Stimulated activated CD4-positive, alpha-beta T cell treated with anti-CD3 and anti-CD28 coated beads, Interleukin-4, amount 100 ng/mL, for 1 hour (primary cell): Measurements from ENCODE around the gene CRYGC.
"Not testable (repeated sequence)": the region's sequence is repeated elsewhere in the genome, so short reads cannot be mapped to it uniquely, and the experiment has no call there.

Source experiments
- DNase-seq: peaks from one replicate; pipeline ENCODE4 v3.0.0-alpha.2; 2020

The CRYGC gene

GRCh38 chr2:208135794-208136715 lies 6.4 kb upstream of the CRYGC start:
- no peak for DNase-seq

- no peak for DNase-seq
Observed at GRCh38 chr2:208134928-208135586, 5.4 kb upstream of the CRYGC start.

GRCh38 chr2:208130712-208131110 lies 1.1 kb upstream of the CRYGC start:
- no peak for DNase-seq

- no peak for DNase-seq
Observed at GRCh38 chr2:208128136-208128535, 1.5 kb downstream of the CRYGC start.

GRCh38 chr2:208127090-208127489 lies 2.5 kb downstream of the CRYGC start:
- no peak for DNase-seq

GRCh38 chr2:208125251-208125650 lies 4.4 kb downstream of the CRYGC start:
- DNase-seq: no peak

GRCh38 chr2:208124013-208124715 lies 5.5 kb downstream of the CRYGC start, which contains the start of gene CRYGD:
Gene CRYGD (minus strand): TSS chr2:208124524. CDS start chr2:208124473, 51 bp downstream.
- DNase-seq: not testable (repeated sequence)

- DNase-seq: no peak
Observed at GRCh38 chr2:208122248-208122647, 7.4 kb downstream of the CRYGC start.

- DNase-seq: no peak
Observed at GRCh38 chr2:208118918-208119317, 10.7 kb downstream of the CRYGC start.

- not testable (repeated sequence) for DNase-seq
Observed at GRCh38 chr2:208117390-208117789, 12.2 kb downstream of the CRYGC start.

GRCh38 chr2:208112969-208113368 lies 16.7 kb downstream of the CRYGC start:
- no peak for DNase-seq

- DNase-seq: not testable (repeated sequence)
Observed at GRCh38 chr2:208112273-208112745, 17.3 kb downstream of the CRYGC start.

- no peak for DNase-seq
Observed at GRCh38 chr2:208103616-208104015, 26.0 kb downstream of the CRYGC start.

GRCh38 chr2:208101716-208102631 lies 27.7 kb downstream of the CRYGC start:
- DNase-seq: no peak

GRCh38 chr2:208099682-208100470 lies 29.8 kb downstream of the CRYGC start:
- no peak for DNase-seq

- DNase-seq: not testable (repeated sequence)
Observed at GRCh38 chr2:208098701-208099100, 30.9 kb downstream of the CRYGC start.

GRCh38 chr2:208098267-208098666 lies 31.4 kb downstream of the CRYGC start:
- DNase-seq: no peak

GRCh38 chr2:208097801-208098200 lies 31.8 kb downstream of the CRYGC start:
- DNase-seq: no peak

GRCh38 chr2:208097313-208097712 lies 32.3 kb downstream of the CRYGC start:
- no peak for DNase-seq

GRCh38 chr2:208096080-208096479 lies 33.5 kb downstream of the CRYGC start:
- DNase-seq: no peak

GRCh38 chr2:208093128-208093527 lies 36.5 kb downstream of the CRYGC start:
- no peak for DNase-seq
